Measurements from ENCODE around the gene IWS1.

IWS1 gene

DNA sequence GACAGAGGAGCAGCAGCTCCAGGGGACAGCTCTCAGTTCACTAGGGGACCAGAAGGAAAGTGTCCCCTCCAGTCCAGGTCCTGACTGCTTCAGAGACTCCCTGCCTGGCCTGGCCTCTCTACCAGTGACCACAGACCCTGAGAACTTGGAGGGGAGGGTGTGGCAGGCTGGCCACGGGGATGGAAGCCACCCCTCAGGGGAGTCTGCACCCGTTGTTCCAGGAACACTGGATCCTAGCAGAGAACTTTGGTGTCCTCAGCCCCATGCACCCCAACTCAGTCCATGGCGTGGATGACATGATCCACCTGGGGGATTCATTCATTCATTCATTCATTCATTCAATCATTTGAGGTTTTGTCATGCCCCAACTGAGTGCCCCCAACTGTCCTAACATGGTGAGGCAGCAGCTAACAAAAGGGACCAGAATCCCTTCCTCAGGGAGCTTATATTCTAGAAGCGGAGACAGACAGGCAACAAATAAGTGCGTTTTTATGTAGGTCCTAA, 41.1 kb upstream of the IWS1 start:
- Histone ChIP-seq H3K27me3 (ENCODE audit: control insufficient read depth, insufficient read depth, low read length) (no peaks in the 10 kb centered on the region), H3K9ac (ENCODE audit: low read length) (no peak overlapping the region), H3K4me1 (ENCODE audit: control insufficient read depth, low read depth, low read length) (no peaks in the 10 kb centered on the region), H3K27ac (ENCODE audit: low read length) (no peak overlapping the region), H3K4me3 (ENCODE audit: low read length) (no peak overlapping the region), H3K36me3 (ENCODE audit: control insufficient read depth, low read depth, low read length) (no peaks in the 10 kb centered on the region), H3K9me3 (ENCODE audit: control insufficient read depth, low read depth, low read length) (no peaks in the 10 kb centered on the region)

DNA sequence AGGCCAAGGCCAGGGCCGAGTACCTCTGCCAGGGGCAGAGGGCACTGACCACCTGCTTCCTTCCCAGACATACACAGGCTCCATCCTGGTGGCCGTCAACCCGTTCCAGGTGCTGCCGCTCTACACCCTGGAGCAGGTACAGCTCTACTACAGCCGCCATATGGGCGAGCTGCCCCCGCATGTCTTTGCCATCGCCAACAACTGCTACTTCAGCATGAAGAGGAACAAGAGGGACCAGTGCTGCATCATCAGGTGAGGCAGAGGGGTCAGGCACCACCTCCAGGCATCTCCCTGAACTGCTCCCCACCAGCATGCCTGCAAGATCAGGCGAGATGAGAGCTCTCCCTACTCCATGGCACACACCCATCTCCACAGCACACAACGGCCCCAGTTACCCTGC, 40.3 kb upstream of the IWS1 start:
- H3K27me3 ChIP-seq (ENCODE audit: control insufficient read depth, insufficient read depth, low read length) = no peaks in the 10 kb centered on the region
- H3K4me3 ChIP-seq (ENCODE audit: low read length) = no peak overlapping the region
- no peaks in the 10 kb centered on the region for H3K36me3 ChIP-seq (ENCODE audit: control insufficient read depth, low read depth, low read length)
- H3K4me1 ChIP-seq (ENCODE audit: control insufficient read depth, low read depth, low read length) = no peaks in the 10 kb centered on the region
- no peak overlapping the region for H3K9ac ChIP-seq (ENCODE audit: low read length)
- no peaks in the 10 kb centered on the region for H3K9me3 ChIP-seq (ENCODE audit: control insufficient read depth, low read depth, low read length)
- no peak overlapping the region for H3K27ac ChIP-seq (ENCODE audit: low read length)

DNA sequence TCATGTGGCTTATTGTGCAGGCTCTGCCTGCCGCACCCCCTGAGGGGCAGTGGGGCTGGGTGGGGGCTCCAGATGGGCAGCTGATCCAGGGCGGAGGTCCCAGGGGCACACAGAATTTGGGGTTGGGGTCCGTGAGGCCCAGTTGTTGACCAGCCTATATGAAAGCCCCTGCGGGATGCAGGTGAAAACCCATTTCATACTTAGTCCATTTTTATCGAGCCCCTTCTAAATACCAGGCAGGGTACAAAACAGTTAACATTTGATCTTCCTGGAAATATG, 39.8 kb upstream of the IWS1 start:
- Histone ChIP-seq H3K36me3 (ENCODE audit: control insufficient read depth, low read depth, low read length) (no peaks in the 10 kb centered on the region), H3K27ac (ENCODE audit: low read length) (no peak overlapping the region), H3K9ac (ENCODE audit: low read length) (no peak overlapping the region), H3K9me3 (ENCODE audit: control insufficient read depth, low read depth, low read length) (no peaks in the 10 kb centered on the region), H3K4me1 (ENCODE audit: control insufficient read depth, low read depth, low read length) (no peaks in the 10 kb centered on the region), H3K27me3 (ENCODE audit: control insufficient read depth, insufficient read depth, low read length) (no peaks in the 10 kb centered on the region), H3K4me3 (ENCODE audit: low read length) (no peak overlapping the region)

DNA sequence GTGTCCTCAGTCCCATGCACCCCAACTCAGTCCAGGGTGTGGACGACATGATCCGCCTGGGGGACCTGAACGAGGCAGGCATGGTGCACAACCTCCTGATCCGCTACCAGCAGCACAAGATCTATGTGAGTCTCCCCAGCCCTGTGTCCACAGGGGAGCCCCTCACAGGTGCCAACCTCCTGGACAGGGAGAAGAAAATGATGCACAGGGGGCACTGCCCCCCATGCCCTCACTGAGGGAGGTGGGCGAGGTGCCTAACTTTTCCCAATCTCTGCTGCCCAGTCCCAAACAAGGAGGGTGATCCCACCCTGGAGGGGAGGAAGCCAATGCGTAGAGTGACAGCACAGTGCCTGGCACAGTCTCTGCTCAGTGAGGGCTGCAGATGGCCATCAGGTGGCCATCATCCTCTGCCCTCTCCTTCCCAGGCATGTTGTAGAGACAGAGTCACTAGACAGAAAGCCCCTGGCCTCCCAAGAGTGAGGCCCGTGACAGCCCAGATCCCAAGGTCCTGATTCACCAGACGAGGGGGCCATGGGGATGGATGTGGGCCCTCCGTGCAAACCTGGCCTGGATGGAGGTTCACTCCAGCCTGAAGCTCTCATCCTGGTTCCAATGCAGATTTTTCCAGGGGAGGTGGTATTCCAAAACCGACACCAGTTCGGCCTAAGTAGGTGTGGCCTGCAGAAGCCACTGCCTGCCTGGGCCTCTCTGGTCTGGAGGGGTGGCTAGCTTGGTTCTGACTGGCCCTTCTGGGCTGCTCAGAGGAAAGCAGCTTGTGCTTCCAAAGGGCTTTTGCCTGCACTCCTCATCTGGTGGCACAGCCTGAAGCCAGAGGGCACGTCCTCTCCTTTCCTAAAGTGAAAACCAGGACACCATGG, 39.2 kb upstream of the IWS1 start:
- no peak overlapping the region for H3K27ac ChIP-seq (ENCODE audit: low read length)
- no peaks in the 10 kb centered on the region for H3K9me3 ChIP-seq (ENCODE audit: control insufficient read depth, low read depth, low read length)
- no peaks in the 10 kb centered on the region for H3K36me3 ChIP-seq (ENCODE audit: control insufficient read depth, low read depth, low read length)
- H3K9ac ChIP-seq (ENCODE audit: low read length) = no peak overlapping the region
- H3K4me3 ChIP-seq (ENCODE audit: low read length) = no peak overlapping the region
- no peaks in the 10 kb centered on the region for H3K27me3 ChIP-seq (ENCODE audit: control insufficient read depth, insufficient read depth, low read length)
- no peaks in the 10 kb centered on the region for H3K4me1 ChIP-seq (ENCODE audit: control insufficient read depth, low read depth, low read length)

DNA sequence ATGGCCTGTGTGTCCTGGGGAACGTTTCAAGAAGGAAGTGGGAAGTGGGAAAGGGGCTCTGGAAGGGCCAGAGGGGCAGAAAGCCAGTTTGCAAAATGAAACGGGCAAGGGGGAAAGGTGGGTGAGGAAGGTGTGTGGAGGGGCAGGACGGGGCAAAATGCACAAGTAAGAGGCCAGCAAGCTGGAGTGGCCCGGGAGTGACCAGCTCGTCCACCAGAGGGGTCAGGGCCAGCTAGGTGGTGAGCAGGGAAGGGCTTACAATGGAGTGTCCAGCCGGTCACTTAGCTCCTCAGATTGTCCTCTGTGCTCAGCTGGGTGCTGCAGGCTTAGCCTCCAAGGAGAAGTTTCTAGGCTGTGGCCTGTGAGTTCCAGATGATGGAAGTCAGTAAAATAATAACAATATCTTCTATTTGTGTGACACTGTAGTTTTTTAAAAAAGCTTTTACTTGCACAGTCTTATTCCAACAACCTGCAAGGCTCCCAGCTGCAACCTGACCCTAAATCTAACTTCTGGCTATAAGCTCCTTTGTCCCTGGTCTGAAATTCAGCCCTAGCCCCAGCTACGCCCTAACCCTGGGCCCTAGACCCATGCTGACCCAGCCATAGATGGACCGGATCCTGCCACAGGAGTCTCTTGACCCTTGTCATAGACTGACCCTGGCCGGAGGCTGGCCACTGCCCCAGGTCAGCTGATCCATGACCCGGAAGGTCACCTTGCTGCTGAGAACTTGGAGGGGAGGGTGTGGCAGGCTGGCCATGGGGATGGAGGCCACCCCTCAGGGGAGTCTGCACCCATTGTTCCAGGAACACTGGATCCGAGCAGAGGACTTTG, 38.4 kb upstream of the IWS1 start:
- Histone ChIP-seq H3K27ac (ENCODE audit: low read length) (no peak overlapping the region), H3K4me3 (ENCODE audit: low read length) (no peak overlapping the region), H3K9ac (ENCODE audit: low read length) (no peak overlapping the region), H3K4me1 (ENCODE audit: control insufficient read depth, low read depth, low read length) (peaks cover 1% of the 10 kb centered on the region), H3K36me3 (ENCODE audit: control insufficient read depth, low read depth, low read length) (no peaks in the 10 kb centered on the region), H3K9me3 (ENCODE audit: control insufficient read depth, low read depth, low read length) (no peaks in the 10 kb centered on the region), H3K27me3 (ENCODE audit: control insufficient read depth, insufficient read depth, low read length) (no peaks in the 10 kb centered on the region)

DNA sequence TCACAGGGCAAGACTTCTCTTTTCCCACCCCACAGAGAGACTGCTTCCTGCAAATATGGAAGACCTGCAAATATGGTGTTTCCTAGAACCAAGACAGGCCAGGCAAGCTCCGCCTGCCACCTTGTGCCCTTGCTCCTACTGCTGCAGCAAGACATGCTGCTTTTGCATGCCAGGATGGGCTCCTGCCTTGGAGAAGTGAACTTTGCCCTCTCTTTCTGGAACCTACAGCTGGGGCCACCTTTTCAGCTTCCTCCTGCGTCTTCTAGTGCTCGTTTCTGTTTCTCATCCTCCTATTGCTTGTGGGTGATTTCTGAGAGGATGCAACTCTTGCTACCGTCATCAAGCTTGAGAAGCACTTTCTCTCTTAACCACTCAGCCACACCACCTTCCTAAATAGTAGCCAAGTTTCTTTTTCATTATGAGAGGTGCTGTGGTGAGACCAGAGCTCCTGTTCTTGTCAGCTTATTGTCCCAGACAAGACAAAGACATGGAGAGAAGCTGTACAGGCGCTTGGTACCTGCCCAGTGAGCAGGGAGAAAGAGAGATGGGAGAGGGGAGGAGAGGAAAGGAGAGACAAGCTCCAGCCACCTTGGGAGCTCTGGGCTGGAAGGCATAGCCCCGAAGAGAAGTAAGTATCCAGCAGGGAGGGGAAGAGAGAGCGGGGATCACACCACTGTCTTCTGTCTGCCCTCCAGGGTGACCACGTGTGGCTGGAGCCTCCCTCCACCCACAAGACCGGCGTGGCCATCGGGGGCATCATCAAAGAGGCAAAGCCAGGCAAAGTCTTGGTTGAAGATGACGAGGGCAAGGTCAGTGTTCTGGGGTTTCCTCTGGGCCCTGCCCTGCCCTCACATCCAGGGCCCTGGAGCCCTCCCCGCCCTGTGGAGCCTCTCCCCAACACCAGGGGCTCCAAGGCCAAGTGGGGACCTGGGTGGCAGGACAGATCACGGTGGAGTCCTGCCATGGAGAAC, 37.5 kb upstream of the IWS1 start:
- Histone ChIP-seq H3K4me1 (ENCODE audit: control insufficient read depth, low read depth, low read length) (peaks cover 7% of the 10 kb centered on the region), H3K36me3 (ENCODE audit: control insufficient read depth, low read depth, low read length) (no peaks in the 10 kb centered on the region), H3K27me3 (ENCODE audit: control insufficient read depth, insufficient read depth, low read length) (no peaks in the 10 kb centered on the region), H3K9me3 (ENCODE audit: control insufficient read depth, low read depth, low read length) (no peaks in the 10 kb centered on the region), H3K9ac (ENCODE audit: low read length) (no peak overlapping the region), H3K27ac (ENCODE audit: low read length) (no peak overlapping the region), H3K4me3 (ENCODE audit: low read length) (no peak overlapping the region)

DNA sequence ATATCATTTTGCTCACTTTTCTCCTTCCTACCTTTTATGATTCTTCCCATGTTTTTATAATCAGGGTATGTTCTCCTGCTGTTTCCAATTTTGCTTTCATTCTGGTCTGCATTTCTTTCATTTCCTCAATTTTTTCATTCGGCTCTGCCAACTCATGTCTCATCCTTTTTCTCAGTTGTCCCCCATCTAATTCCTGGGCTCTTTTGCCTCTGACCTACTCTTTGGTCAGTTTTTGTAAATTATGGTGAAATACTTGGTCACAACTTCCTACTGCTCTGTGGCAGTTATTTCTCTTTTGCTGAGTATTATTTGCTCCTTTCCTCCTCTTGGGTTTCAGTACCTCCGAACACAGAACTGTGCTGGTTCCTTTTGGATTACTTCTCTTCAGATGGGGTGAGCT, 36.6 kb upstream of the IWS1 start:
- peaks cover 7% of the 10 kb centered on the region for H3K4me1 ChIP-seq (ENCODE audit: control insufficient read depth, low read depth, low read length)
- no peak overlapping the region for H3K27ac ChIP-seq (ENCODE audit: low read length)
- no peak overlapping the region for H3K9ac ChIP-seq (ENCODE audit: low read length)
- no peaks in the 10 kb centered on the region for H3K9me3 ChIP-seq (ENCODE audit: control insufficient read depth, low read depth, low read length)
- H3K4me3 ChIP-seq (ENCODE audit: low read length) = no peak overlapping the region
- H3K27me3 ChIP-seq (ENCODE audit: control insufficient read depth, insufficient read depth, low read length) = no peaks in the 10 kb centered on the region
- H3K36me3 ChIP-seq (ENCODE audit: control insufficient read depth, low read depth, low read length) = no peaks in the 10 kb centered on the region

DNA sequence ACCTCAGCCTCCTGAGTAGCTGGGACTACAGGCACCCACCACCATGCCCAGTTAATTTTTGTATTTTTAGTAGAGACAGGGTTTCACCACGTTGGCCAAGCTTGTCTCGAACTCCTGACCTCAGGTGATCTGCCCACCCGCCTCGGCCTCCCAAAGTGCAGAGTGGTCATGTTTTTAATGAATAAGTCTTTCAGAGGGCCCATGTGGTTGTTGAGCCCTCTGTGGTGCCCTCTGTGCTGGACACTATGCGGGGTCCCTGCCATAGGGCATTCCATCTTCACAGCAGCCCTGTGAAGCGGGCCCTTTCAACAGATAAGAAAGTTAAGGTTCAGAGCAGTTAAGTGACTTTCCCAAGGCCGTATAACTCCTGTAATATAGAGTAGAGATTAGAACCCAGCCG, 35.1 kb upstream of the IWS1 start:
- H3K9ac ChIP-seq (ENCODE audit: low read length) = no peak overlapping the region
- peaks cover 7% of the 10 kb centered on the region for H3K4me1 ChIP-seq (ENCODE audit: control insufficient read depth, low read depth, low read length)
- no peak overlapping the region for H3K4me3 ChIP-seq (ENCODE audit: low read length)
- no peaks in the 10 kb centered on the region for H3K27me3 ChIP-seq (ENCODE audit: control insufficient read depth, insufficient read depth, low read length)
- no peak overlapping the region for H3K27ac ChIP-seq (ENCODE audit: low read length)
- H3K9me3 ChIP-seq (ENCODE audit: control insufficient read depth, low read depth, low read length) = no peaks in the 10 kb centered on the region
- no peaks in the 10 kb centered on the region for H3K36me3 ChIP-seq (ENCODE audit: control insufficient read depth, low read depth, low read length)

DNA sequence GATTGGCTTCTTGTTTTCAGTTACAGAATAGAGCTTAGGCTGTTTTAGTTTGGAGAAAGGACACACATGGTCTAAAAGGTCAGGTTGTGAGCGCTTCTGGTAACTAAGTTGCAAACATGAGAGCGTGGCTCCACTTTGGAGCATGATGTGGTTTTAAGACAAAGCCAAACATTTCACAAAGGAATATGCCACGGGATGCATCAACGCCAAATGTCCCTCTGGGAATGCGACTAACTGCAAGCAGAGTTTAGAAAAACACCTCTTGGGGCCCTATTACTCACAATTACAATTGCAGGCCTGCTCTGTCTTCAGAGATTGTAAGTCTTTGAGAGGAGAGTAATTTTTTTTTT, 34.6 kb upstream of the IWS1 start:
- H3K27me3 ChIP-seq (ENCODE audit: control insufficient read depth, insufficient read depth, low read length) = no peaks in the 10 kb centered on the region
- H3K36me3 ChIP-seq (ENCODE audit: control insufficient read depth, low read depth, low read length) = no peaks in the 10 kb centered on the region
- peaks cover 7% of the 10 kb centered on the region for H3K4me1 ChIP-seq (ENCODE audit: control insufficient read depth, low read depth, low read length)
- no peak overlapping the region for H3K9ac ChIP-seq (ENCODE audit: low read length)
- H3K9me3 ChIP-seq (ENCODE audit: control insufficient read depth, low read depth, low read length) = no peaks in the 10 kb centered on the region
- no peak overlapping the region for H3K27ac ChIP-seq (ENCODE audit: low read length)
- H3K4me3 ChIP-seq (ENCODE audit: low read length) = no peak overlapping the region

DNA sequence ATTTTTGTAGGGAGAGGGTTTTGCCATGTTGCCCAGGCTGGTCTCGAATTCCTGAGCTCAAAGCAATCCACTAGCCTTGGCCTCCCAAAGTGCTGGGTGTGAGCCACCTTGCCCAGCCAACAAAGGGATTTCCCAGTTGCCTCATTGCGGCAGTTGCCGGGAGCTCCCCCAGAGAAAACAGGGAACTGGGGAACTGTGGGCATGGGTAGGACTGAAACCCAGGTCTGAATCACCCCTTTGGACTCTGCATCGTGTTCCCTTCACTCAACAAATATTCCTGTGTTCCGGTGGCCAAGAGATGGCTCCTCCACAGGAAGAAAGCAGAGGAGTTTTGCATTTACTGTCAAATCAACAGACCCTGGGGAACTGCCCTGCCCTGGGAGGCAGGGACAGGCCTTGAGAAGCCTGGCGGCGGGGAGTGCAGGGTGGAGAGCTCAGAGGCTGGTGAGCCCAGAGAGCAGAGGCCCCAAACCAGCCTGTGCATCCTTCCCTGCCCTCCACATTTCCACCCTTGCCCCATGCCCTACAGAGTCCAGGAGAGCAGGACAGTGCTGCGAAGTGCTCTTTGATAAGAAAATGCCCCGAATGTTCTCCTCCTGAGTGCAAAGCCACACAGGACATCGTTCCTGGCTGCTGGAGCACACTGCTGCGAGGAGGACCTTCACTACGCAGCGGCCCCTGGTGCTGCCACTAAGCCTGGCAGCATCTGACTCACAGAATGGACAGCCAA, 34.1 kb upstream of the IWS1 start:
- H3K9ac ChIP-seq (ENCODE audit: low read length) = no peak overlapping the region
- no peak overlapping the region for H3K4me3 ChIP-seq (ENCODE audit: low read length)
- no peaks in the 10 kb centered on the region for H3K27me3 ChIP-seq (ENCODE audit: control insufficient read depth, insufficient read depth, low read length)
- H3K9me3 ChIP-seq (ENCODE audit: control insufficient read depth, low read depth, low read length) = no peaks in the 10 kb centered on the region
- H3K36me3 ChIP-seq (ENCODE audit: control insufficient read depth, low read depth, low read length) = no peaks in the 10 kb centered on the region
- no peak overlapping the region for H3K27ac ChIP-seq (ENCODE audit: low read length)
- H3K4me1 ChIP-seq (ENCODE audit: control insufficient read depth, low read depth, low read length) = peaks cover 7% of the 10 kb centered on the region

DNA sequence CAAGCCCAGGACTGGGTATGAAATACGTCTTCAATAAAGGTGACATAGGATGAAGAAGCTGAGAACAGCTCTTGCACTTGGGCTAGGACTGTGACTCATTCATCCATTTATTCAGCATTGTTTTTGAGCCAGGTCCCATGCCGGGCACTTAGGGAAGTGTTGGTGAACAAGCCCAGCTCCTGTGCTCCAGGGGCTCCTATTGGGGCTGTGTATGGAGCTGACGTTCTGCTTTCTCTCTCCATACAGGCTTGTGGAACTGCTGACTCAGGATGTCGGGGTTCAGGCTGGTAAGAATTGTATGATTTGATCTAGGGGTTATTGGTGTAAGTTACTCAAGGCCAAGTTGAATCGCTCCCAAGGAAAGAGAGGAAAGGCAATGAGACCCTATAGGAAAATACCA, 33.2 kb upstream of the IWS1 start:
- H3K9ac ChIP-seq (ENCODE audit: low read length) = no peak overlapping the region
- H3K27me3 ChIP-seq (ENCODE audit: control insufficient read depth, insufficient read depth, low read length) = no peaks in the 10 kb centered on the region
- H3K9me3 ChIP-seq (ENCODE audit: control insufficient read depth, low read depth, low read length) = no peaks in the 10 kb centered on the region
- H3K4me1 ChIP-seq (ENCODE audit: control insufficient read depth, low read depth, low read length) = peaks cover 7% of the 10 kb centered on the region
- no peak overlapping the region for H3K27ac ChIP-seq (ENCODE audit: low read length)
- H3K4me3 ChIP-seq (ENCODE audit: low read length) = no peak overlapping the region
- H3K36me3 ChIP-seq (ENCODE audit: control insufficient read depth, low read depth, low read length) = no peaks in the 10 kb centered on the region

Measured in iPS-18a (cell line).